Measurements from ENCODE around the gene PREB. TPM values are rescaled to one million over a fixed set of nuclear protein-coding genes. Genes with fewer than 3 reads are reported as not detected.

PREB gene
- total and polyA plus RNA-seq, 4 donors = 25.8 to 66.8 (median 43.5) TPM

DNA sequence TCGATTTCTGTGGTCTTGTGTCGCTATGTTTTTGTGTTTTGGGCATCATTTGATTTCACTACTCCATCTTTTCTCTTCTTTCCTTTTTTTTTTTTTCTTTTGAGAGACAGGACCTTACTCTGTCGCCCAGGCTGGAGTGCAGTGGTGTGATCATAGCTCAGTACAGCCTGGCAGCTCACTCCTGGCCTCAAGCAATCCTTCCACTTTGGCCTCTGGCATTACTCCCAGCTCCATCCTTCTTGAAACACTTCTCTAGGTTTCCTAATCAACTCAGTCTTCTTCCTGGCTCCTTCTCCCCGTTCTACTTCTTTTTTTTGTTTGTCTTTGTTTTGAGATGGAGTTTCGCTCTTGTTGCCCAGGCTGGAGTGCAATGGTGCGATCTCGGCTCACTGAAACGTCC is 40.9 kb upstream of the PREB start:
- ATAC-seq (ENCODE audit: insufficient read depth, low FRiP score) = no peak

DNA sequence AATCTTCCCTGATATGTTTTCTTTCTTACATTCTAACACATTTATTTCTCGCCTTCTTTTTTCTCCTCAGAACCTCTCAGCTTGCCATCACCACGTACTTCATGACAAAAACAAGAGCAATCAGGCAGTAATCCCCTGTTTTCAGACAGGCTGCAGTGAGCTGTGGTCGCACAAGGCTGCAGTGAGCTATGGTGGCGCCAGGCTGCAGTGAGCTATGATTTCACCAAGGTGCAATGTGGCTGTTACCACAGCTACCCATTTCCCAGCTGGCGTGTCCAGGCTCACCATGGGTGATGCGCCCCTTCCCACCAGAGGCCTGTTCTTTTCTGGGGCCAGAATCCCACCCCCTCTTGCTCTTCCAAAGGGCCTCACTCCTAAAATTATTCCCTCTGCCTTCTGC is 40.2 kb upstream of the PREB start:
- no peak for TF ChIP-seq CTCF (IDR thresholded peaks at IDR 0.05; ENCODE audit: control extremely low read depth, extremely low read depth)
- Histone ChIP-seq H3K4me1 (ENCODE audit: control insufficient read depth in 5 of 5, insufficient read depth in 5 of 5, low read length in 5 of 5) (peaks cover 0 to 4% (median 0%) of the 10 kb centered on the region in 5 donors), H3K9ac (ENCODE audit: insufficient read depth in 1 of 2, low read length in 2 of 2) (no peak overlapping the region), H3K9me3 (ENCODE audit: control insufficient read depth in 4 of 4, insufficient read depth in 3 of 4, low read length in 3 of 4) (no peaks in the 10 kb centered on the region), H3K36me3 (ENCODE audit: control insufficient read depth in 4 of 4, insufficient read depth in 4 of 4, low read length in 4 of 4) (no peaks in the 10 kb centered on the region), H3K4me3 (no peak overlapping the region), H3K27ac (ENCODE audit: low read depth in 1 of 2, low read length in 1 of 2) (no peak overlapping the region), H3K27me3 (ENCODE audit: control insufficient read depth in 3 of 3, insufficient read depth in 3 of 3, low read length in 2 of 3) (peaks cover 0 to 27% (median 13%) of the 10 kb centered on the region in 3 donors)
- WGBS, 2 donors = 76 to 78% methylated on average over 6 of the region's 6 CpGs
- ATAC-seq (ENCODE audit: insufficient read depth, low FRiP score) (no peak), DNase-seq (no peak)

More for the DNA sequence above, 40.9 kb upstream of the PREB start:
- Histone ChIP-seq H3K27me3 (ENCODE audit: control insufficient read depth in 3 of 3, insufficient read depth in 3 of 3, low read length in 2 of 3) (peaks cover 0 to 27% (median 10%) of the 10 kb centered on the region in 3 donors), H3K27ac (ENCODE audit: low read depth in 1 of 2, low read length in 1 of 2) (no peak overlapping the region), H3K36me3 (ENCODE audit: control insufficient read depth in 4 of 4, insufficient read depth in 4 of 4, low read length in 4 of 4) (no peaks in the 10 kb centered on the region), H3K4me1 (ENCODE audit: control insufficient read depth in 5 of 5, insufficient read depth in 5 of 5, low read length in 5 of 5) (no peaks in the 10 kb centered on the region), H3K4me3 (no peak overlapping the region), H3K9ac (ENCODE audit: insufficient read depth in 1 of 2, low read length in 2 of 2) (no peak overlapping the region), H3K9me3 (ENCODE audit: control insufficient read depth in 4 of 4, insufficient read depth in 3 of 4, low read length in 3 of 4) (no peaks in the 10 kb centered on the region)
- WGBS, 2 donors = 56 to 67% methylated on average over 8 of the region's 8 CpGs
- TF ChIP-seq CTCF (IDR thresholded peaks at IDR 0.05; ENCODE audit: control extremely low read depth, extremely low read depth) = no peak
- peak in 1 of 3 donors; percentile 28 for DNase-seq

DNA sequence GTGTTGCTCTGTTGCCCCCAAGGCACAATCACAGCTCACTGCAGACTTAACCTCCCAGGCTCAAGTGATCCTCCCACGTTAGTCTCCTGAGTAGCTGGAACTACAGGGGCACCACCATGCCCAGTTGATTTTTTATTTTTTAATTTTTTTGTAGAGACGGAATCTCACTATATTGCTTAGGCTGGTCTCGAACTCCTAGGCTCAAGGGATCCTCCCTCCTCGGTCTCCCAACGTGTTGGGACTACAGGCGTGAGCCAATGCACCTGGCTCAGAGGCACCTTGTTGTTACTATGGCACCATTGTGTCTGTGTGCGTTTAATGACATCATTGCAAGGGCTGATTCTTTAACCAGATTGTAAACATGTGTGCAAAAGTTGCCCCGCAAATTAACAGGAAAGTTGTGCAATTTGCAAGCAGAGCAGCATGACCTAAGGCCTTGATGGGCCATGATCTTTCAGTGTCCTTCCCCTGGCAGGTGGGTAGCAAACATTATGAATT is 37.0 kb upstream of the PREB start:
- Histone ChIP-seq H3K4me1 (ENCODE audit: control insufficient read depth in 5 of 5, insufficient read depth in 5 of 5, low read length in 5 of 5) (peaks cover 0 to 4% (median 0%) of the 10 kb centered on the region in 5 donors), H3K9ac (ENCODE audit: insufficient read depth in 1 of 2, low read length in 2 of 2) (no peak overlapping the region), H3K9me3 (ENCODE audit: control insufficient read depth in 4 of 4, insufficient read depth in 3 of 4, low read length in 3 of 4) (no peaks in the 10 kb centered on the region), H3K27me3 (ENCODE audit: control insufficient read depth in 3 of 3, insufficient read depth in 3 of 3, low read length in 2 of 3) (peaks cover 0 to 27% (median 9%) of the 10 kb centered on the region in 3 donors), H3K27ac (ENCODE audit: low read depth in 1 of 2, low read length in 1 of 2) (no peak overlapping the region), H3K36me3 (ENCODE audit: control insufficient read depth in 4 of 4, insufficient read depth in 4 of 4, low read length in 4 of 4) (no peaks in the 10 kb centered on the region), H3K4me3 (no peak overlapping the region)
- 73 to 76% methylated on average over 8 of the region's 8 CpGs for WGBS, 2 donors
- no peak for DNase-seq
- no peak for ATAC-seq (ENCODE audit: insufficient read depth, low FRiP score)
- no peak for TF ChIP-seq CTCF (IDR thresholded peaks at IDR 0.05; ENCODE audit: control extremely low read depth, extremely low read depth)

All from lung (tissue), 12 donors.